Motor neuron (in vitro differentiated cells): Measurements from ENCODE around the gene LIN7C. TPM values are rescaled to one million over a fixed set of nuclear protein-coding genes. Genes with fewer than 3 reads are reported as not detected.
"Not testable (repeated sequence)": the region's sequence is repeated elsewhere in the genome, so short reads cannot be mapped to it uniquely, and the experiment has no call there.

ENCODE experiments used
- ATAC-seq, 8 experiments: fragments of 200-7000 bp; cut with Tn5 transposase; replicated peaks in 6 of 8; 2 replicates each; pipeline ENCODE4 v1.8.0; 2021; ENCODE audit warnings: mild to moderate bottlenecking in 8 of 8, moderate library complexity in 8 of 8
- H3K27ac ChIP-seq, 2 donors: fragments of 250-450 bp; sonication (Bioruptor Pico); 2 replicates each; pipeline ENCODE4 v1.9.0; 2021; ENCODE audit warnings: antibody characterized with exemption in 2 of 2, mild to moderate bottlenecking in 2 of 2, moderate library complexity in 1 of 2
- H3K4me1 ChIP-seq, 2 donors: fragments of 250-450 bp; sonication (Bioruptor Pico); replicated peaks in 1 of 2; 2 replicates each; pipeline ENCODE4 v1.6.1; 2021; ENCODE audit warnings: antibody characterized with exemption in 2 of 2, mild to moderate bottlenecking in 2 of 2, moderate library complexity in 1 of 2
- H3K4me3 ChIP-seq, 5 donors: fragments of 250-450 bp; sonication (Bioruptor Pico); 2 replicates each; pipeline ENCODE4 v1.9.0; 2021; ENCODE audit warnings: antibody characterized with exemption in 5 of 5, mild to moderate bottlenecking in 5 of 5, moderate library complexity in 4 of 5
- WGBS, 10 experiments: fragments of 450-650 bp; shearing (Covaris generic); methylation state at CpG; one replicate each; pipeline ENCODE4 v1.0.0; 2022; 5-methylcytosine and 5-hydroxymethylcytosine counted together
- in situ Hi-C, 9 experiments: fragments of 400-800 bp; cut with MboI; loops; one replicate each; pipeline ENCODE4 v1.15.0; 2021; ENCODE audit warnings: low sequenced_read_pairs in 9 of 9, low pct_unique_long_range_greater_than_20kb in 2 of 9; ENCODE audit not compliant: unreplicated experiment in 9 of 9
- total RNA-seq, 8 experiments: library from RNA; unstranded; fragments of 300-600 nt; gene quantifications; 2 replicates each; pipeline versions ENCODE4 v1.2.3 to v1.2.4, GENCODE V29; 2022

The LIN7C gene
- total RNA-seq, 8 experiments from 2014 or later, result 51.7 to 70.9 (median 61.3) TPM

DNA sequence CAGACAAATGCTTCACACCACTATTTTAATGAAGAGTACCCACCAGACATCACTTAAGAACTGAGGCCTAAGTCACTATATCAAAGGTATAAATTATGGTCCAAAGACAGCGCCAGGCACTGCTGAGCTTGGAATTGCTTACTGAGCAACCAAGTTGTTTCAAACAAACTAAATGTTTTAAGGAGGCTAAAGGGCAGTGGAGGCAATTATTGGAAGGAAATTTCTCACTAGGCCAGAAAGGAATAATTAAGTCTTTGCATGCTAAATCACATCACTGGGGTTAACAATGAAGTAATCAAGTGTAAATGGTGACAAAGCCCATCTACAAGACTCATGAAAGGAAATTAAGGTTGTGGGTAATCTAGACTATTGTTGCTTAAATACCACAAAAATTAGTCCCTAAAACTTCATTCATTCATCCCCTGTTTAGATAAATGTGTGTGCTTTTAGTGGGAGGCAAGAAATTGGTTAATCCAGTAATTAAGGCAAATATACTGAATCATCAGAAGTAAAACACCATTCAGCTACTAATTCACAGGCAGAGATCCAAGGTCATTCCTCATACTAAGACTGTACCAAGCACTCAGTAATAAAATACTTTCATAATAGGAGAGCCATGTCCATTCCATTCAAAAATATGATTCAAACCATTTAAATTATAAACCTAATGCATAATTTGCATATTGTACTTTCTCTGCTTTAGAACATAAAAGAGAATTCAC is 55.2 kb downstream of the LIN7C start:
- no peak overlapping the region for H3K4me3 ChIP-seq
- peak in 5 of 8 experiments; percentile 25 to 77 (median 43) for ATAC-seq
- H3K4me1 ChIP-seq, result peaks cover 8 to 10% of the 10 kb centered on the region in 2 donors
- no peak overlapping the region for H3K27ac ChIP-seq
- WGBS, 10 experiments, result 80 to 90% (median 84%) methylated on average over 1 of the region's 1 CpG; no CpG with 5 or more reads in 6 of the 10 experiments
- in situ Hi-C loops, result loop anchor here in 1 of 9 experiments (25.0 kb wide), 1 partner anchor 89 kb away; the partner anchor contains the start of gene CCDC34

DNA sequence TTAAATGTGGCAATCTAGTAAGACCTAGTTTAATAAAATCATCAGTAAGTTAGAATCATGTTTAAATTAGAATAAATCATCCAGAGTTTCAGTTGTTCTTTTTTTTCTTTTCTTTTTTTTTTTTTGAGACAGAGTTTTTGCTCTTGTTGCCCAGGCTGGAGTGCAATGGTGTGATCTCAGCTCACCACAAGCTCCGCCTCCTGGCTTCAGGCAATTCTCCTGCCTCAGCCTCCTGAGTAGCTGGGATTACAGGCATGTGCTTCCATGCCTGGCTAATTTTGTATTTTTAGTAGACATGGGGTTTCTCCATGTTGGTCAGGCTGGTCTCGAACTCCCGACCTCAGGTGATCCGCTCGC is 58.4 kb downstream of the LIN7C start:
- H3K27ac ChIP-seq, H3K4me3 ChIP-seq, ATAC-seq, in situ Hi-C loops: not testable (repeated sequence)
- peaks cover 17 to 30% of the 10 kb centered on the region in 2 donors for H3K4me1 ChIP-seq
- WGBS, 10 experiments, result 29 to 100% (median 97%) methylated on average over 1 to 5 of the region's 5 CpGs; no CpG with 5 or more reads in 2 of the 10 experiments

- ATAC-seq, result peak in 1 of 8 experiments; percentile 12
- Histone ChIP-seq H3K4me1 (peaks cover 23 to 36% of the 10 kb centered on the region in 2 donors), H3K4me3 (no peak overlapping the region), H3K27ac (no peak overlapping the region)
- in situ Hi-C loops, result no loop called here
- 33 to 100% (median 91%) methylated on average over 1 to 5 of the region's 5 CpGs for WGBS, 10 experiments
Observed at GRCh38 chr11:27447288-27448183, 59.0 kb downstream of the LIN7C start.

- in situ Hi-C loops, result no loop called here
- peak overlapping the region in 1 of 2 donors; percentile 61 for H3K27ac ChIP-seq
- WGBS, 10 experiments, result 75 to 100% (median 91%) methylated on average over 1 to 4 of the region's 4 CpGs; no CpG with 5 or more reads in 2 of the 10 experiments
- no peak overlapping the region for H3K4me3 ChIP-seq
- no peak for ATAC-seq
- H3K4me1 ChIP-seq, result peaks cover 26 to 28% of the 10 kb centered on the region in 2 donors
Observed at GRCh38 chr11:27445625-27446024, 60.9 kb downstream of the LIN7C start.

DNA sequence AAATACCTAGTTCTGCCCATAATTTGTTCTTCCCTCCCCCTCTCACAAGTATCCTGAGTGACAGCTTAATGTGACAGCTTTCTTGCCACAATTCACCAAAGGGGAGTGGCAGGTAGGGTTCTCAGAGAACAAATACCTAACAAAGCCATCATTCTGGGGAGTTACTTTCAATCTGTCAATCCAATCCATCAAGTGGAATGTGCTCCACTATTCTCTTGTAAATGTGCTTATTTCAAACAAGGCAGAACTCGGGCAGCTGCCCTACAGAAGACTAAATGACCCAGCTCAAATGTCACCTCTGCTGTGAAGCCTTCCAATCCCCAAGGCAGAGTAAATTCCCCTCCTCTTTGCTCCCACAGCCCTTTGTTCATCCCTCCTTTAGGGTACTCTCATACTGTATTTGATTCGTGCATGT is 61.8 kb downstream of the LIN7C start:
- Histone ChIP-seq H3K4me3 (no peak overlapping the region), H3K27ac (peak overlapping the region in 1 of 2 donors; percentile 72), H3K4me1 (peaks cover 26 to 28% of the 10 kb centered on the region in 2 donors)
- WGBS, 10 experiments, result 10 to 40% (median 16%) methylated on average over 1 to 2 of the region's 2 CpGs; no CpG with 5 or more reads in 6 of the 10 experiments
- in situ Hi-C loops, result no loop called here
- peak in 6 of 8 experiments; percentile 23 to 82 (median 78) for ATAC-seq

Other genes starting within 250 kb of the LIN7C start
- 10 to 100 TPM in 6 of 8 experiments, 1 to 10 TPM in 2; 9.4 to 40.2 (median 23.9) TPM for gene CCDC34, start 143.6 kb downstream of the LIN7C start, total RNA-seq
- 10 to 100 TPM; 22.3 to 79.2 (median 36.7) TPM for gene LGR4, start 34.0 kb downstream of the LIN7C start, total RNA-seq
- 1 to 10 TPM in 5 of 8 experiments, under 1 TPM in 3; 0.67 to 7.4 (median 2.1) TPM for gene BDNF, start 193.7 kb upstream of the LIN7C start, total RNA-seq